ENCODE measurements around the gene HHAT.
"Not testable (repeated sequence)": the region's sequence is repeated elsewhere in the genome, so short reads cannot be mapped to it uniquely, and the experiment has no call there.

HHAT gene

DNA sequence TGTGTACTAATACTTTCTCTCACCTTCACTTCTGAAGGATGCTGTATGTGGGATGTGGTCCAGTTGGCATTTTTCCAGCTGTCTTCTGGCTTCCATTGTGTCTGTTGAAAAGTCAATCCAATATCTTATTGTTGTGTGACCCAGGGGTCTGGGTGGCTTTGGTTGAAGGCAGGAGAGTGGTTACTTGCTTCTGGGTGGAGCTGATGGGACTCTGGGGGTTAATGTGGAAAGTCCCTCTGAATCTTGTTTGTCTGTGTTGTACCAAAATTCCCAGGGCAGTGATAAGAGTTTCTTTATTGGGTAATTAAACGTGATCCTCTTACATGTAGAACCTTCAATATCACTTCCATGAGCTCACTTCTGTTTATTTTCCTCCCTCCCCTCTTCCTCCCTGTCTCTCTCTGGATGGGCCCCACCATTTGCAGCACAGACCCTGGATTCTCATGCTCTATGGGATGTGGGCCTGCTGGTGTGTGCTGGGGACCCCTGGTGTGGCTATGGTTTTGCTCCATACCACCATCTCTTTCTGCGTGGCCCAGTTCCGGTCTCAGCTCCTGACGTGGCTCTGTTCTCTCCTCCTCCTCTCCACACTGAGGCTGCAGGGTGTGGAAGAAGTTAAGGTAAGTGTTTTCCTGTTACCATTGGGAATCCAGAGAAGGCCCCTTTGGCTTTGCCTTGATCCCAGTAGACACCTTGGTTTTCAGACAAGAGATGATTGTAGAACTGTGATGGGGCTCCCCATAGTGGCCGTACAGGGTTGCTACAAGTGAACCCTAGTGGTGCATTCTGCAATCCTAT, 71.5 kb downstream of the HHAT start:
- DNase-seq: peak; percentile 50

DNA sequence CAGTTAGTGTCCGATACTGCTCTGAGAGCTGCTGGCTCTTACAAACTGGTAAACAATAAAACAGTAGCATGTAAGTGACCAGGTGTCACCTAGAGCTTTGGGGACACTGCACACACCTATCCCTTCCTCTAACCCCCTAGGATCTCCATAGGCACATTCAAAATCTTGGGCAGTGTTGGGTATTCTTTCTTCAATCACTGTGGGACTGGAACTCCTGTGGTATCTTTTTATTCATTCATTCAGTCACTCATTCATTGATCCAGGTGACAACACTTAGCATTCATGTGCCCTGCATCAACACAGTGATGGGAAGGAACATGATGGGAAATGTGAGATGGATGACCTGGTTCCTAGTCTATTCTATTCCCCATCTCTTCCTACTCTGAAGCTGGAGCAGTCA, 73.9 kb downstream of the HHAT start:
- no peak for DNase-seq

DNA sequence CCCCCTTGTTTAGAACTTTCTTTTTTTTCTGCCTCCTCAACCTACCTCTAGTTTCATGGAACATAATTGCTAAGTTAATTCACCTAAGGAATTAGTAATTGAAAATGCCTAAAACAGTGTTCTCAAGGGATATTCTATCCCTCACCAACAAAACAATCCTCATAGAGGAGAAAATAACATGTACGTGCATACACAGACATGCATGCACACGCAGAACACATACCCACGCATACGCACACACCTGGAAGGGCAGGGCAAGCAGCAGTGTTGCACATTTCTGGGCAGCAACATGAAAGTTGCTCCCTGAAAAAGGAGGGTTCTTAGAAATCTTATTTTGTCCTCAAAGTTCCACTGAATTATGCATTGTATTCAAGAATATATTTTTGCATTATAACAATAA, 76.6 kb downstream of the HHAT start:
- DNase-seq: no peak

DNA sequence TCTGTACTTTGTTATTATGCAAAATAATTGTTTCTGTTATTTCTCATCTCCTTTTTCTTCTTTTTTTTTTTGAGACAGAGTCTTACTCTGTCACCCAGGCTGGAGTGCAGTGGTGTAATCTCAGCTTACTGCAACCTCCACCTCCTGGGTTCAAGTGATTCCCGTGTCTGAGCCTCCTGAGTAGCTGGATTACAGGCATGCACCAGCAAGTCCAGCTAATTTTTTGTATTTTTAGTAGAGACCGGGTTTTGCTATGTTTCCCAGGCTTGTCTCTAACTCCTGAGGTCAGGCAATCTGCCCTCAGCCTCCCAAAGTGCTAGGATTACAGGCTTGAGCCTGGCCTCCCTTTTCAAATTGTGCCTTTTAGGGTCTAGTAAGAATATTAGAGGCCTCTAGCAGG, 77.6 kb downstream of the HHAT start:
- not testable (repeated sequence) for DNase-seq

DNA sequence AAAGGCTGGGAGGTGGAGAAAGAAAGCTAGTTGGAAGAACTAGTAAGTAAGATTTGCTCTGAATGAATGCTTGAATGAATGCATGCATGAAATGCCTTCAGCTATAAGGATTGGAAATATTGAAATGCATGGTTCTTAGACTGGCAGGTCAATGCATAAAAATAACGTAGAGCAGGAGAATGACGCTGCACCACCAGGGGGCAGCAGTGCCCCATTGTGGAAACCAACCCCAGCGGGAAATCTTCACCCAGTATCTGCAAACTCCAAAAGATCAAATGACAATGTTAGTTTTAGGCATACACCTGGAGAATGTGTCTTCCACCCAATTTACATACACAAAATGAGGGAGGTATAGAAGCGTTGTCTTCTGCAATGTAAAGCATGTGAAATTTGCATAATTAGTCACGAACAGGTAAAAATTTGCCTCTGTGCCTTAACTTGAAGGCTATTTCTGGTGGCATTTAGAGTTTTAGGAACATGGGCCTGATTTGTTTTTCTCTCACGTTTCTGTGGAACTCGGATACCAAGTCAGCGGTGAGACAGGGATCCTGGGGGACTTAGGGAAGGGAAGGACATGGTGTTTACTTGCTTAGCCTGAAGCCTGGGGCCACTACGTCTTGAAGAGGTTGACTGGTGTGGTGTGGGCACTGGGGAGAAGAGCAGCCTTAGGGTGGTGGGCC, 78.6 kb downstream of the HHAT start:
- peak; percentile 83 for DNase-seq

DNA sequence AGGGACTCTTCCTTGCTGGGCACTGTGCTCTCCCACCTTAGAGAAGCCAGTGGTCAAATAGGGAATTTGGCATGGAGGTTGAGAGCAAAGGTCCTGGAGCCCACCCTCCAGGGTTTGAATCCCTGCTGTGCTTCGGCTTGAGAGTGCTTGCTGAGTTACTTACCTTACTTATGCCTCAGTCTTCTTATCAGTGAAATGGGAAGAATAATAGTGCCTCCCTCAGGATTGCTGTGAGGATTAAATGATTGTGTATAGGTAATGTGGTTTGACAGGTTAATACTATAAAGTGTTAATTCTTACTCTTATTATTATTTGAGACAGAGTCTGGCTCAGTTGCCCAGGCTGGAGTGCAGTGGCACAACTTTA, 79.2 kb downstream of the HHAT start:
- DNase-seq: no peak

DNA sequence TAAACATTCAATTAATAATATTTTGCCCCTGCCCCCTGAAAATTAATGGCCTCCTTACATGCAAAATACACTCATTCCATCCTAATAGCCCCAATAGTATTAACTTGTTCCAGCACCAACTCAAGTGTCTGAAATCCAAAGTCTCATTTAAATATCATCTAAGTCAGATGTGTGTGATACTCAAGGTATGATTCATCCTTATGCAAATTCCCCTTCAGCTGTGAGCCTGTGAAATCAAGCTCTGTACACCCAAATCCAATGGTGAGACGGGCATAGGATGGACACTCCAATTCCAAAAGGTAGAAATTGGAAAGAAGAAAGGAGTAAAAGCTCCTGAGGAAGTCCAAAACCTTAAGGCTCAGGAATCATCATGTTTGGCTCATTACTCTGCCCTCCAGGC, 83.5 kb downstream of the HHAT start:
- DNase-seq: no peak

DNA sequence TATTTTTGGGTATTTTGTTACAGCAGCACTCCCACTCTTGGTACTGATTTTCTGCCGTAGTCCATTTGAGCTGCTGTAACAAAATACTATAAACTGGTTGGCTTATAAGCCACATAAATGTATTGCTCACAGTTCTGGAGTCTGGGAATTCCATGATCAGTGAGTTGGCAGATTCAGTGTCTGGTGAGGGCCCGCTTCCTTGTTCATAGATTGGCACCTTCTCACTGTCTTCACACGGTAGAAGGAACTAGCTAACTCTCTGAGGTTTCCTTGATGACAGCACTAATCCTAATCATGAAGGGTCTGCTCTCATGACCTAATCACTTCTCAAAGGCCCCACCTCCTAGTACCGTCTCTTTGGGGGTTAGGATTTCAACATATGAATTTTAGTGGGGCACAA, 85.2 kb downstream of the HHAT start:
- no peak for DNase-seq

DNA sequence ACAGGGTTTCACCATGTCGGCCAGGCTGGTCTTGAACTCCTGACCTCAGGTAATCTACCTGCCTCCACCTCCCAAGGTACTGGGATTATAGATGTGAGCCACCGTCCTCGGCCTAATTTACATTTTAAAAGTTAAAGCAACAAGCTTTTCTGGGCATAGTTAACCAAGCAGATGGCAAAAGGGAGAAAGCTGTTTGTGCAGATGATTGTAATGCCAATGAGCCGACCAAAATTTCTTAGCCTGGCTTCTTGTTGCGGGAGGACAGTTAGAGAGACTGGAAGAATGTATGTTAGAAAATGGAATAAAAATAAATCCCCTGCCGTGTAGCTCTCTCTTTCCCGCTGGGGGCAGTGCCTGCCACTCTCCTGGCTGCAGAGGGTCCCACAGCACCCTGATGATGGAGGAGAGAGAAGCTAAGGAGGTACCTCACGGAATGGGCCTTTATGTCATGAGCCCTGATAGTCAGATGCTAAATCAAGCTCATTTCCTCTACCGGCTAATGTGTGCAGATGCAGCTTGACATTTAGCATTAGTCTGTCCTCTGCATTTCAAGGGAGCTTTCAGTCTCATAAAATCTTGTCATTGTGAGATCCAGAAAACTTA, 87.2 kb downstream of the HHAT start:
- DNase-seq: no peak

DNA sequence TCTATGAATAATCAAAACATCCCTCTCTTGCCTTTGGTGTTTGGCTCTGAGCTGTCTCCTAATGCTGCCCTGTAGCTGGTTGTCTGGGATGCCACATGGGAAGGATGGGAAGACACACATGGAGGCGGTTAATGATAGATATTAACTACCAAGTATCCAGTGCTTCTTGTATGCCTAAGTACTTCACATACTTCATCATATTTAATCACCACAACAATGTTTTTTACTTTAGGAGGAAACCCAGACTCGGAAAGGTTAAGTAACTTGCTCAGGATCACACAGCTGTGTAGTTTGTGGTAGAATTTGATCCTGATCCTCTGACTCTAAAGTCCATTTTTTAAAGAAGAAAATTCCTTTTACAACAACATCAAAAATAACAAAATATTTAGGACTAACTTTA, 88.0 kb downstream of the HHAT start:
- no peak for DNase-seq

DNA sequence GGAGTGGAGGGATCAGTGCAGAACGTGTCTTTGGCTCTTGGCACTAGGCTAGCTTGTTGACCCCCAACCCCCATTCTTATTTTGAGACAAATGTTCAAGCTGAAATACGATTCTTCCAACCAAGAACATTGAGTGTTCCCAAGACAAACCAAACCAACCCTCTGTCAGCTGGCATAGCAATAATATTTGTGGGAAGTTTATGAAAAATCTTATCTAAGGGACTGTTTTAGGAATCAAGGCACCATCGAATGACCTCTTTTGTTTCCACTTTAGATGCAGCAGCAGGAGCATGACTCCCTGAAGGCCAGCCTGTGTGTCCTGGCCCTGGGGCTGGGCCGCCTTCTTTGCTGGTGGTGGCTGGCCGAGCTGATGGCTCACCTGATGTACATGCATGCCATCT, 89.2 kb downstream of the HHAT start:
- DNase-seq: no peak

DNA sequence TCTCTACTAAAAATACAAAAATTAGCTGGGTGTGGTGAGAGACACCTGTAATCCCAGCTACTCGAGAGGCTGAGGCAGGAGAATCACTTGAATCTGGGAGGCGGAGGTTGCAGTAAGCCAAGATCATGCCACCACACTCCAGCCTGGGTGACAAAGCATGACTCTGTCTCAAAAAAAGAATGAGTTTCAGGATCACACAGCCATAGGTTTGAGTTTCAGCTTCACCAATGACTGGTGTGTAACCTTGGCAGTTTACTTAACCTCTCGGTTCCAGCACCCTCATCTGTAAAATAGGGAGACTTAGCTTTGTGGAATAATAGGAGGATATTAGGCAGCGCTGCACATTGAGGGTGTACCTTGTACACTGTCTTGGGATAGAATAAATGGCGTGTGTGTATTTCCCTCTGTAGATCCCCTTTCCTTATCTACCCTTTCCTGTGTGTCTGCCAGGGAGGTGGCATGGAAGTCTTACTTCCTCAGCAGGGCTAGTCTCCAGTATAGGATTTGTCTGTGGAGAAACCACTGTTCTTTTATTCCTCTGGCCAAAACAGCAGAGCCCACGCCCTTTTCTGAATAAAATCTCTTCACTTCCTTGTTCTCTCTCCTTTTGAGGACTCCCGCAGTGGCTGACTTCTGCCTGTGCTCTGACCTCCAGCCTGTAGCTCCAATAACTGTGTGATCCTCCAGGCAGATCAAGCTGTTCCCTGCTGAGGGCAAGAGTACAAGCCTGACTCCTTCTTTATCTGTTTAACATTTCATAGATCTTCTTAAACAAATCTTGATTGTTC, 90.4 kb downstream of the HHAT start:
- no peak for DNase-seq

DNA sequence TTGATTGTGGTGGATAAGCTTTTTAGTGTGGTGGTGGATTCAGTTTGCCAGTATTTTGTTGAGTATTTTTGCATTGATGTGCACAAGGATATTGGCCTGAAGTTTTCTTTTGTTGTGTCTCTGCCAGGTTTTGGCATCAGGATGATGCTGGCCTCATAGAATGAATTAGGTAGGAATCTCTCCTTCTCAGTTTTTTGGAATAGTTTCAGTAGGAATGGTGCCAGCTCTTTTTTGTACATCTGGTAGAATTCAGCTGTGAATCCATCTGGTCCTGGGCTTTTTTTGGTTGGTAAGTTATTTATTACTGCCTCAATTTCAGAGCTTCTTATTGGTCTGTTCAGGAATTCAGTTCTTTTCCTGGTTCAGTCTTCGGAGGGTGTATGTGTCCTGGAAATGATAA, 98.0 kb downstream of the HHAT start:
- DNase-seq: not testable (repeated sequence)

DNA sequence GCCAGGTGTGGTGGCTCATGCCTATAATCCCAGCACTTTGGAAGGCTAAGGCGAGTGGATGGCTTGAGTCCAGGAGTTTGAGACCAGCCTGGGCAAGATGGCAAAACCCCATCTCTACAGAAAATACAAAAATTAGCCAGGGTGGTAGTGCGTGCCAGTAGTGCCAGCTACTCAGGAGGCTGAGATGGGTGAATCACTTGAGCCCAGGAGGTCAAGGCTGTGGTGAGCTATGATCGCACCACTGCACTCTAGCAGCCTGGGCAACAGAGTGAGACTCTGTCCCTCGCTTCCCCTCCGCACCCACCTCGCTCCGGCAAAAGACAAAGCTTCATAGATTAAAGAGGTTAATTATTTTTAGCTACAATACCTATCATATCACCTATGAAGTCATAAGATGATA, 100.0 kb downstream of the HHAT start:
- DNase-seq: no peak

DNA sequence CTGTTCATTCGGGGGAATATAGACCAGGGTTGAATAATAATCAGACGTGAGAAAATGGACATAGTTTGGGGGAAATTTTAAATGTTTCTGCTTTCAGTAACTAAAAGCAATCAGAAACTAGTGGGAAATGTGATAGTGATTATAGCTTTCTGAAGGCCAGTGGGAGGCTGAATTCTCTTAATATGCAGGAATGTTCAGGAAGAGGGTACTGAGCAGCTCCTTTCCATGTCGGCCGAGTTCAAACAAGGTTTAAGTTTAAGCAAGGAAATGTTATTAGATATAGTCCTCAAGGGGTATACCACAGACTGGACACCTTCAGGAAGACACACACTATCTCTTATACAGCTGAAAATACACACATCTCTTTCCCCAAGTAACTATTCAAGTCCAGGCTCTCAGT, 105.5 kb downstream of the HHAT start:
- no peak for DNase-seq

DNA sequence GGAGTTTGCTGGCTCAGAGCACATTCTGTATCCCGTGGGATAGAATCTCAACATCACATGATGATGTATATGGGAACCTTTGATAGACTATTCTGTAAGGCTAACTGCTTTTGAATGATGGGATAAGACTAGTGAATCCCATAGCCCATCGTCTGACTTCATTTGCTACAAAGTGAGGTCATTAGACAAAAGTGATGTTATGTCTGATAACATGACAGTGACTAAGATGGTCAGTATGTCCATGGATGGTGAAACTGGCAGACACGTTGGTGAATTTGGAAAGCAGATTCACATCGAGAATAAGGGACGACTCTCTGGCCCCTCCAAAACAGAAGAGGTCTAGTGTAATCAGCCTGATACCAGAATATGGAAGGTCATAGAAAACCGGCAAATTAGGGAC, 108.4 kb downstream of the HHAT start:
- no peak for DNase-seq

DNA sequence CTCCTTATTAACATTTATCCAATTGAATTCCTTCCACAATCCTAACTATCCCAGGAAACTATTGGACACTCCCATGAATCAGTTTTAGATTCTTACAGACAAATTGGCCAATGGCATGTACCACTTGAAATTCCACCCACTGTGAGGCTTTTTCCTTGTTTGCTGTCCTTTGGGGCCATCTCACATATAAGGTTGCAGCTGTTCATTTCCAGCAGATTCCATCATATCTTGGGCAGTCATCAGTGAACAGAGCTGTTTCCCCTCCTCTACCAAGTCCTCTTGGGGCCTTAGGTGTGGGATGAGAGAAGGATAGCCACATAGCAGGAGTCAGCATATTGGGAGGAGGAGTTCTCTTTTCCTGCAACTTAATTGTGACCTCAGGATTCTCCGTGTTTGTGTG, 109.1 kb downstream of the HHAT start:
- no peak for DNase-seq

DNA sequence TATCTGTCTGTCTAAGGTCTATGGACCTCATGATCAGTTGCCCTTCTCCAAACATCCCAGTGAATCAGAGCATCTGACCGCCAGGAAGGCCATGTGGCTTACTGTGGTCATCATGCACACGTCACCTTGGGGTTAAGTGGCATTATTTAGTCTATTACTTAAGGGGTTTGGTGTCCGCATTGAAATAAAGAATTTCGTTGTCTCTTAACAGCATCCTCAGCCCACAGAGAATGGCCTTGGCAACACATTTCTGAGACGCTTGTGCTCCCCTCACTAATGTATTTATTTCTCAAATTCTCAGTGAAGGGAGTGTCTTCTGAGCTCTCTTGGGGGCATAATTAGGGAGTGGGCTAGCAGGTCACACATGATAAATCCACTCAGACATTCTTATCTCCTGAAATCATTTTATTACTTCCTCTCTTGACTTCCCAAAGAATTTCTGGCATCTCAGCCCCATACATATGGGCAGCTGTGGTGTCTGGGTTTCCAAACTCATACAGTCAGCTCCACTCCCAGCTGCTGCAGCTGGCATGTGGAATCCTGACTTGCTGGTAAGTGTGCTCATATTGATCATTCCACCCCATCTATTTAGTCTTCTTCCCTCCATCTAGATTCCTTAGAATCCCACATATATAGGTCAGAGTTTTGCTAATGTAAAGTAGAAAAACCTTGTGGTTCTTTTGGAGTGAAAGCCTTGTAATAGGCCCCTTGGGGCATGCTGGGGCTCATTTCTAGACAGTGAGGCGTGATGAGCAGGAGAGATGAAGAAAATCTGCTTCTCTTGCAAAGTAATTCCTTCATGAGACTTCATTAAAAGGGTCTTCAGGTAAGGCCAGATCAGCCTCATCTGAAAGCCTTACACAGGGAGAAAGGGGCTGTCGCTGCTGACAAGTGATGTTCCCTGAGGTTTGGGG, 110.5 kb downstream of the HHAT start:
- DNase-seq: no peak

DNA sequence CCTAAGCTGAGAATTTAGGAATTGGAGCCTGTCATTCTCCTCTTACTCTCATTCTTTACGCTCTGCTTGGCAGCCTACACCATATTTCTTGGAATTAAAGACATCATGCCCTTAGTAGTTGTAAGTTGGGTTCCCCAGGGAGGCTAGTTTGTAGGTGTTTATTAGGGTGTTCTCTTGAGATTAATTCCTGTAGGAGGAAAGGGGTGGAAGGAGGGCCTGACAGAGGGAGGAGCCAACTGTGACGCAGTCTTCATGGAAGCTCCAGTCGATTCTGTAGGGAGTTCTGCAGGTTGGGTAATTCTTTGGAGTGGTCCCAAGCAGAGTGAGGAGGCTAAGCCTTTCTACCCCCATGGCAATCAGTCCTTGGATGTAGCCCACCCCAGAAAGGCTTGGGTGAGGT, 111.4 kb downstream of the HHAT start:
- no peak for DNase-seq

DNA sequence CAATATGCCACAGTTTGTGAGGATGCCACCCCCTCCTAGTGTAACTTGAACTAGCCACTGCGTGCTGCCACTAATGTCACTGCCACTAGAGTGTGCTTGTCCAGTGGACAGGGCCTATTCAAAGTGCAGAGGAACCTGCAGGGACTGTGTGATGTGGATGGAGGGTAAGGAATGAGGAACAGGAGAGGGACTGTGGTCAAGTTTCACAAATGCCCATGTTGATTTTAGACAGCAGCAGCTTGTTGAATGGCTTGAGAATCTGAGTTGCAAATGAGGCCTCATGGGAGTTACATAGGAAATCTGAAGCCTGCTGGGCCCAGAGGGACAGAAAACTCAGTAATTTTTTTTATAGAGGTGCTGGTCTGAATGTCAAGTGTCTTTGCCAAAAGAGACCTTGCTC, 112.3 kb downstream of the HHAT start:
- DNase-seq: no peak

DNA sequence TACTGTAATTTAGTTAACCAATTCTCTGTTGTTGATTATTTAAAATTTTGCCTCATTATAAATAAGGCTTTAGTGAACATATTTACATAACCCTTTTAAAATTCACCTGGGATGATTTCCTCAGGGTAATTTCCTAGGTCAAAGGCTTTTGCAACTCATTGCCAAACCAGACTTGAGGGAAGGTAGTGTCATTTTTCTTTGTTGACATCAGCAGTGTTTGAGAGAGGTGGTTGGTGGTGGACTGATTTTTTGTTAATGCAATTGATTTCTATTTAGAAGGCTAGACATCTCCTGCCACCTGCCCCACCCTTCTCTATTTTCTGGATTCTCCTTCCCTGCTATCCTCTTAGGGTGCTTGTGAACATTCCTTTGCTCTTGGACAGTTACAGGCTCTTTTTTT, 116.8 kb downstream of the HHAT start:
- no peak for DNase-seq

DNA sequence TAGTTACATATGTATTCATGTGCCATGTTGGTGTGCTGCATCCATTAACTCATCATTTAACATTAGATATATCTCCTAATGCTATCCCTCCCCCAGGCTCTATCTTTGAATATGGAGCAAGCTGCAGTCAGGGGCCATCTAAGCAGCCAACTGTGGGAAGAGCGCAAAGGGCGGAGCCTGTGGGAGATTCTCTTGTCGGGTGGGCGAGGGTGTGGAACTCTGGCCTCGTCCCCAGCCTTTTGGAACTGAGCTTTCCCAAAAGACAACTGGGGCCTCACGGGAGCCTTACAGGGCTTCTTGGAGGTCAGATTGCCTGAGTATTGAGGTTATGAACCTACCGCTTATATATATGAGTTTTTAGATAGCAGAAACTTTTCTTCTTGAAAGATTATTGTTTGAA, 117.2 kb downstream of the HHAT start:
- no peak for DNase-seq

DNA sequence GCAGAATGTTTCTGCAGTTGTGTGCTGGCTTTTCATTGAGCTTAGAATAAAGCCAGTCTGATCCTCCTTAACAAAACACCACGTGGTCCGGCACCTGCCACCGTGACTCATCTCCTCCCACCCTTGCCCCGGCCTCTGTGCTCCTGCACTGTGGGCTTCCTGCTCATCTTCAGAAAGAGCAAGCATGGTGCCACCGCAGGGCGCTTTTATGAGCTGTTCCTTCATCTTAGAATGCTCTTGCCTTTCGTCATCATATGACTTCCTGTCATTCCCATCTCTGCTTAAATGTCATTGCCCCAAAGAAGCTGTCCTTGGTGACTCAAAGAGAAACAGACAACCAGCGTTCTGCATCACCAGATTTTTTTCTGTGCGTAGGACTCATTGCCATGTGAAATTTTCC, 117.8 kb downstream of the HHAT start:
- DNase-seq: peak; percentile 75
